ENCODE measurements around the gene ZNF3.

Gene ZNF3

GRCh38 chr7:100061518-100062193 lies 19.9 kb downstream of the ZNF3 start:
- FAIRE-seq (no peak), DNase-seq (ENCODE audit: insufficient read length, low spot score) (no peak)

GRCh38 chr7:100059251-100059739 lies 22.2 kb downstream of the ZNF3 start:
- no peak for FAIRE-seq
- no peak for DNase-seq (ENCODE audit: insufficient read length, low spot score)

GRCh38 chr7:100057006-100057405 lies 24.5 kb downstream of the ZNF3 start:
- FAIRE-seq (no peak), DNase-seq (ENCODE audit: insufficient read length, low spot score) (no peak)

- DNase-seq (ENCODE audit: insufficient read length, low spot score) = no peak
- no peak for FAIRE-seq
Measured at GRCh38 chr7:100053215-100053614, 28.3 kb downstream of the ZNF3 start.

GRCh38 chr7:100051611-100052010 lies 29.9 kb downstream of the ZNF3 start:
- DNase-seq (ENCODE audit: insufficient read length, low spot score) = no peak
- no peak for FAIRE-seq

GRCh38 chr7:100049441-100050291 lies 31.9 kb downstream of the ZNF3 start, which contains the start of gene ZSCAN21:
Gene ZSCAN21 (plus strand): TSS chr7:100049774. CDS start chr7:100057007, 7,233 bp downstream.
- FAIRE-seq (peak; percentile 79), DNase-seq (ENCODE audit: insufficient read length, low spot score) (peak; percentile 76)

- no peak for FAIRE-seq
- DNase-seq (ENCODE audit: insufficient read length, low spot score) = no peak
Measured at GRCh38 chr7:100048680-100049079, 32.8 kb downstream of the ZNF3 start.

GRCh38 chr7:100044718-100045117 lies 36.8 kb downstream of the ZNF3 start:
- FAIRE-seq = no peak
- DNase-seq (ENCODE audit: insufficient read length, low spot score) = peak; percentile 26

- no peak for DNase-seq (ENCODE audit: insufficient read length, low spot score)
- FAIRE-seq = no peak
Measured at GRCh38 chr7:100040575-100040974, 40.9 kb downstream of the ZNF3 start.

- FAIRE-seq (no peak), DNase-seq (ENCODE audit: insufficient read length, low spot score) (no peak)
Measured at GRCh38 chr7:100038326-100038725, 43.2 kb downstream of the ZNF3 start.

GRCh38 chr7:100035876-100036275 lies 45.6 kb downstream of the ZNF3 start:
- DNase-seq (ENCODE audit: insufficient read length, low spot score) (no peak), FAIRE-seq (no peak)

- DNase-seq (ENCODE audit: insufficient read length, low spot score) (no peak), FAIRE-seq (no peak)
Measured at GRCh38 chr7:100034871-100035510, 46.5 kb downstream of the ZNF3 start.

GRCh38 chr7:100033526-100033925 lies 48.0 kb downstream of the ZNF3 start:
- no peak for FAIRE-seq
- DNase-seq (ENCODE audit: insufficient read length, low spot score) = no peak

- DNase-seq (ENCODE audit: insufficient read length, low spot score) (no peak), FAIRE-seq (no peak)
Measured at GRCh38 chr7:100029596-100029995, 51.9 kb downstream of the ZNF3 start.

GRCh38 chr7:100027197-100027596 lies 54.3 kb downstream of the ZNF3 start:
- no peak for FAIRE-seq
- no peak for DNase-seq (ENCODE audit: insufficient read length, low spot score)

- DNase-seq (ENCODE audit: insufficient read length, low spot score) = no peak
- no peak for FAIRE-seq
Measured at GRCh38 chr7:100024020-100024619, 57.4 kb downstream of the ZNF3 start.

- FAIRE-seq (no peak), DNase-seq (ENCODE audit: insufficient read length, low spot score) (no peak)
Measured at GRCh38 chr7:100023526-100023925, 58.0 kb downstream of the ZNF3 start.

GRCh38 chr7:100022621-100023020 lies 58.9 kb downstream of the ZNF3 start:
- FAIRE-seq (no peak), DNase-seq (ENCODE audit: insufficient read length, low spot score) (no peak)

GRCh38 chr7:100021297-100021696 lies 60.2 kb downstream of the ZNF3 start:
- FAIRE-seq = no peak
- DNase-seq (ENCODE audit: insufficient read length, low spot score) = no peak
